Measurements from ENCODE around the gene MEIS2. TPM values are rescaled to one million over a fixed set of nuclear protein-coding genes. Genes with fewer than 3 reads are reported as not detected.

The MEIS2 gene
- total and polyA plus RNA-seq, 2 of the 13 experiments (the other 11 are each of a cell fraction or from before 2014, with no cell fraction given) = 10.7 to 12.4 TPM

DNA sequence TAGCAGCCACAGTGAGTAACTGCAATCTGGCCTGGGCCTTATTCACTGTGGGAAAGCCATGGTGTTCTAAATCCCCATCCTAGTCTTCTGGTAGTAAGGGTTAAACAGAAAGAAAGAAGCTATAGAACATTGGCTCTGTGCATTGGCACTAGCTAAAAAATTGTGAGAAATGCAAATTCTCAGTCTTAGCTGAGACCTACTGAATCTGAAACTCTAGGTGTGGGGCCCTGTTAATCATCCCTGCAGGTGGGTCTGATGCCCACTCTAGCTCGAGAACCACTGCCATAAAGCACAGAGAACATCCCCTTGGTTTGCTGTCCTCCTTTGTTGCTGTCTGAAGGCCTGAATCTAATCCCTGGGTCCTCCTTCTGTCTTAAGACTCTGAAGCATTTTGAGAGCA lies 59.3 kb downstream of the MEIS2 start:
- TF ChIP-seq ZNF33B (CRISPR knock-in tag; IDR thresholded peaks at IDR 0.05) (no peak), SP1 (IDR thresholded peaks at IDR 0.05) (no peak), SP1 (CRISPR knock-in tag; IDR thresholded peaks at IDR 0.05) (no peak), POGK (CRISPR knock-in tag; conservative IDR thresholded peaks at IDR 0.05) (no peak), SNRNP70 (IDR thresholded peaks at IDR 0.05; ENCODE audit: low read depth, low read length) (no peak), ZBTB43 (CRISPR knock-in tag; conservative IDR thresholded peaks at IDR 0.05) (no peak), SPEN (CRISPR knock-in tag; IDR thresholded peaks at IDR 0.05; ENCODE audit: low read depth) (no peak), HOXA9 (CRISPR knock-in tag; IDR thresholded peaks at IDR 0.05; ENCODE audit: borderline replicate concordance) (no peak)
- TF ChIP-seq, protein P1, sequence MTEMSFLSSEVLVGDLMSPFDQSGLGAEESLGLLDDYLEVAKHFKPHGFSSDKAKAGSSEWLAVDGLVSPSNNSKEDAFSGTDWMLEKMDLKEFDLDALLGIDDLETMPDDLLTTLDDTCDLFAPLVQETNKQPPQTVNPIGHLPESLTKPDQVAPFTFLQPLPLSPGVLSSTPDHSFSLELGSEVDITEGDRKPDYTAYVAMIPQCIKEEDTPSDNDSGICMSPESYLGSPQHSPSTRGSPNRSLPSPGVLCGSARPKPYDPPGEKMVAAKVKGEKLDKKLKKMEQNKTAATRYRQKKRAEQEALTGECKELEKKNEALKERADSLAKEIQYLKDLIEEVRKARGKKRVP (CRISPR knock-in tag; IDR thresholded peaks at IDR 0.05) = no peak
- in situ Hi-C loops (cut with HindIII; ENCODE audit: extremely low pct_ligation_motif_present, low pct_unique_long_range_greater_than_20kb) (loop anchor here (10.0 kb wide), 1 partner anchor 54 kb away; no protein-coding TSS in a partner anchor), intact Hi-C loops (cut with micrococcal nuclease; ENCODE audit: unreplicated experiment) (loop anchor here (2.0 to 10.0 kb wide), 3 partner anchors 60 to 106 kb away; partner anchors contain the start of gene MEIS2)
- Histone ChIP-seq H4K20me1 (ENCODE audit: insufficient read depth, low read length) (no peaks in the 10 kb centered on the region), H3K4me2 (ENCODE audit: low read depth, low read length) (no peak overlapping the region), H3K9me3 (ENCODE audit: low read length) (no peaks in the 10 kb centered on the region), H3K9ac (ENCODE audit: insufficient read depth, low read depth, low read length) (no peak overlapping the region), H3K27me3 (ENCODE audit: control insufficient read depth in 1 of 2, insufficient read depth in 2 of 2, low read length in 2 of 2) (no peaks in the 10 kb centered on the region), H3K79me2 (ENCODE audit: insufficient read depth, low read length) (no peaks in the 10 kb centered on the region), H3K36me3 (replicated peaks in 1 of 2; ENCODE audit: control insufficient read depth in 1 of 2, insufficient read depth in 2 of 2, low read length in 2 of 2) (peaks cover 0 to 8% of the 10 kb centered on the region in 2 experiments; a peak in 1 of 5 replicates), H3K27ac (ENCODE audit: extremely low read length, insufficient read depth, low read length) (peak overlapping the region; percentile 68), H3K4me1 (ENCODE audit: insufficient read depth, low read length) (peaks cover 45% of the 10 kb centered on the region), H3K4me3 (replicated peaks in 1 of 3; ENCODE audit: insufficient read depth in 1 of 3, low read depth in 2 of 3, low read length in 3 of 3) (no peak overlapping the region), H2AFZ (ENCODE audit: low read length) (no peak overlapping the region)
- ChIA-PET POLR2A (no interaction called here), CTCF (ENCODE audit: low intra/inter-chr PET ratio, low total read pairs) (no interaction called here)
- BruUV-seq (replicated peaks) = no TSS peak
- DNase-seq (ENCODE audit: low spot score) = no peak
- no peak for FAIRE-seq
- 100% methylated on average over 1 of the region's 1 CpG for WGBS (ENCODE audit: low lambda C conversion rate)
- no peak for ATAC-seq

Measured in HepG2 (cell line).